Lower lobe of right lung (tissue), 2 donors: ENCODE data around the gene UBE2S. TPM values are rescaled to one million over a fixed set of nuclear protein-coding genes. Genes with fewer than 3 reads are reported as not detected.

Source experiments
- ATAC-seq, 2 donors: fragments of 200-7000 bp; cut with Tn5 transposase; one replicate each; pipeline ENCODE4 v1.9.1; 2020 to 2022; ENCODE audit warnings: mild to moderate bottlenecking in 2 of 2, moderate library complexity in 2 of 2
- DNase-seq: peaks from one replicate; pipeline ENCODE4 v3.0.0-alpha.2; 2020
- H3K27ac ChIP-seq: fragments of 200-600 bp; one replicate; pipeline ENCODE4 v1.8.0; 2022
- H3K27me3 ChIP-seq: fragments of 200-600 bp; one replicate; pipeline ENCODE4 v1.8.0; 2022; ENCODE audit warnings: low read depth
- H3K36me3 ChIP-seq: fragments of 200-600 bp; one replicate; pipeline ENCODE4 v1.8.0; 2022; ENCODE audit warnings: mild to moderate bottlenecking
- H3K4me1 ChIP-seq: fragments of 200-600 bp; one replicate; pipeline ENCODE4 v1.8.0; 2022
- H3K4me3 ChIP-seq: fragments of 200-600 bp; one replicate; pipeline ENCODE4 v1.8.0; 2022; ENCODE audit warnings: mild to moderate bottlenecking
- H3K9me3 ChIP-seq: fragments of 200-600 bp; one replicate; pipeline ENCODE4 v1.8.0; 2022
- intact Hi-C: fragments of 100-400 bp; cut with DNase I; formaldehyde crosslinking; loops from one replicate; pipeline ENCODE4 v1.11.0; 2022
- total RNA-seq: library from RNA; stranded (reverse); fragmentation: NEBNext Ultra II Directional; extraction: Animal tissue kit (Norgen Biotek cat#: 25700); gene quantifications from one replicate; pipeline ENCODE4 v1.2.1, GENCODE V29; 2021
- TF ChIP-seq, protein P1 (sequence below): fragments of 200-600 bp; IDR thresholded peaks from one replicate; pipeline ENCODE4 v1.8.0; 2022; ENCODE audit warnings: antibody characterized with exemption, mild to moderate bottlenecking
- donor health status: DM: no; HTN: yes; CAD: no; lungs with severe emphysema.

Gene UBE2S
- total RNA-seq, 1 donor from 2014 or later: 18.6 TPM

DNA sequence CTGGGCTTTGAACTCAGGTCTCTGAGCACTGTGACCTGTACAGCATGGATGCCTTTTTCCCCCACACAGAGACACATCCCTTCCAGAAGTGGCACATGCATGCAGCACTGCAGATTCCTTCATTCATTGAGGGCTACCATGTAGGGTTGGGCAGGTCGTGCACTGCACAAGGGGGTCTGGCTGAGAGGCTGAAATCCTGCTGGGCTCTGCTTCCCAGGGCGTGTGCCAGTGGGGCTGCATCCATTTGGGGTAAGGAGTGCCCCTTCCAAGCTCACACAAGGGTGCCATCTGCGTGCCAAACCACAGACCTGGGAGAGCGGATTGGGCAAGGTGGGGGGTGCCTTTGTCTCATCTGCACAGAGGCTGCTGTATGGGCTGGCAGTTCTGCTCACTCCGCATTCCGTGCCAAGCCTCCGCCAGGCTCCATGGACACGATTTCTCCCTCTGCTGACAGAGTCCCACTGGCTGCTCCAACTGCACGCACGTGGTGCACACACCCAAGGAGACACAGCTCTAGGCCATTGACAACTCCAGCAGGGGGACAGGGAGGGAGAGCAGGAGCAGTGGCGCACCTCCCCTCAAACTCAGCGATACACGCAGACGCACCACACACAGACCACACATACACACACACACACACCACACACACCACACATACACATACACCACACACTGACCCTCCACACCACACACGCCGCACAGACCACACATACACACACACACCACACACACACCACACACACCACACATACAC lies 40.0 kb upstream of the UBE2S start:
- ATAC-seq (peak in 1 of 2 donors; percentile 15), DNase-seq (no peak)
- H3K4me1 ChIP-seq: peaks cover 5% of the 10 kb centered on the region
- no peaks in the 10 kb centered on the region for H3K36me3 ChIP-seq
- H3K27me3 ChIP-seq: peaks cover 64% of the 10 kb centered on the region
- H3K4me3 ChIP-seq: no peak overlapping the region
- H3K27ac ChIP-seq: no peak overlapping the region
- intact Hi-C loops: no loop called here
- TF ChIP-seq, protein P1, sequence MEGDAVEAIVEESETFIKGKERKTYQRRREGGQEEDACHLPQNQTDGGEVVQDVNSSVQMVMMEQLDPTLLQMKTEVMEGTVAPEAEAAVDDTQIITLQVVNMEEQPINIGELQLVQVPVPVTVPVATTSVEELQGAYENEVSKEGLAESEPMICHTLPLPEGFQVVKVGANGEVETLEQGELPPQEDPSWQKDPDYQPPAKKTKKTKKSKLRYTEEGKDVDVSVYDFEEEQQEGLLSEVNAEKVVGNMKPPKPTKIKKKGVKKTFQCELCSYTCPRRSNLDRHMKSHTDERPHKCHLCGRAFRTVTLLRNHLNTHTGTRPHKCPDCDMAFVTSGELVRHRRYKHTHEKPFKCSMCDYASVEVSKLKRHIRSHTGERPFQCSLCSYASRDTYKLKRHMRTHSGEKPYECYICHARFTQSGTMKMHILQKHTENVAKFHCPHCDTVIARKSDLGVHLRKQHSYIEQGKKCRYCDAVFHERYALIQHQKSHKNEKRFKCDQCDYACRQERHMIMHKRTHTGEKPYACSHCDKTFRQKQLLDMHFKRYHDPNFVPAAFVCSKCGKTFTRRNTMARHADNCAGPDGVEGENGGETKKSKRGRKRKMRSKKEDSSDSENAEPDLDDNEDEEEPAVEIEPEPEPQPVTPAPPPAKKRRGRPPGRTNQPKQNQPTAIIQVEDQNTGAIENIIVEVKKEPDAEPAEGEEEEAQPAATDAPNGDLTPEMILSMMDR: no peak
- no peaks in the 10 kb centered on the region for H3K9me3 ChIP-seq

DNA sequence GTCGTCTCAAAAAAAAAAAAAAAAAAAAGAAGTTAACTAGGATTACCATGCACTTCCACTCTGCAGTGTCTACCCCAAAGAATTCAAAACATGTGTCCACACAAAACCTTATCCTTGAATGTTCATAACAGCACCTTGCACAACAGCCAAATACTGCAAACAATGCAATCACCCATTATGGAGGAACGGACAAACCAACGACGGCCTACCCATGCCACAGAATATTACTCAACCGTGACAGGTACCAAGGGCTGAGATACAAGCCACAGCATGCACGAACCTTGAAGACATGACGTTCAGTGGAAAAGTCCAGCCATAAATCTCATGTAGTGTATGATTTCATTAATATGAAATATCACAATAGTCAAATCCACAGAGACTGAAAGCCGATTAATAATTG lies 38.5 kb upstream of the UBE2S start:
- H3K36me3 ChIP-seq: no peaks in the 10 kb centered on the region
- peaks cover 63% of the 10 kb centered on the region for H3K27me3 ChIP-seq
- H3K27ac ChIP-seq: no peak overlapping the region
- H3K4me3 ChIP-seq: no peak overlapping the region
- DNase-seq (no peak), ATAC-seq (no peak)
- peaks cover 10% of the 10 kb centered on the region for H3K4me1 ChIP-seq
- TF ChIP-seq, protein P1: no peak
- H3K9me3 ChIP-seq: no peaks in the 10 kb centered on the region
- intact Hi-C loops: no loop called here

DNA sequence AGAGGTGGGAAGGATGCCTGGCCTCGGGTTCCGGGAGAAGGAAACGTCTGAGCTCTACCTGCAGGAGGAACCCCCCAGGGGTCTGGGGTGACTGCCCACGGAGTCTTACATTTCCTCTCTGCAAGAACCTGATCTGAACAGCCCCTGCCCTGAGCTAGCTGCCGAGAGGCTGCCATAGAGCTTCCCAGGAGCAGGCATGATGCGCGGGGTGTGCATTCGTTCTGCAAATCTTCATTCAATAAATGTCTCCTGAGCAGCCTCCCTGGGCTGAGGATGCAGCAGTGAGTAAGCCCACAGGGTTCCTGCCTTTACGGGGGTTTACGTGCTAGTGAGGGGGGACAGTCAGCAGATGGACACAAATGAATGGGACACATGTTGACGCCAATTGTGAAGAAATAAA lies 37.1 kb upstream of the UBE2S start:
- intact Hi-C loops: no loop called here
- Histone ChIP-seq H3K4me1 (peaks cover 10% of the 10 kb centered on the region), H3K9me3 (no peaks in the 10 kb centered on the region), H3K27me3 (peaks cover 73% of the 10 kb centered on the region), H3K36me3 (no peaks in the 10 kb centered on the region), H3K4me3 (no peak overlapping the region), H3K27ac (no peak overlapping the region)
- TF ChIP-seq, protein P1: no peak
- DNase-seq: no peak
- ATAC-seq: no peak

DNA sequence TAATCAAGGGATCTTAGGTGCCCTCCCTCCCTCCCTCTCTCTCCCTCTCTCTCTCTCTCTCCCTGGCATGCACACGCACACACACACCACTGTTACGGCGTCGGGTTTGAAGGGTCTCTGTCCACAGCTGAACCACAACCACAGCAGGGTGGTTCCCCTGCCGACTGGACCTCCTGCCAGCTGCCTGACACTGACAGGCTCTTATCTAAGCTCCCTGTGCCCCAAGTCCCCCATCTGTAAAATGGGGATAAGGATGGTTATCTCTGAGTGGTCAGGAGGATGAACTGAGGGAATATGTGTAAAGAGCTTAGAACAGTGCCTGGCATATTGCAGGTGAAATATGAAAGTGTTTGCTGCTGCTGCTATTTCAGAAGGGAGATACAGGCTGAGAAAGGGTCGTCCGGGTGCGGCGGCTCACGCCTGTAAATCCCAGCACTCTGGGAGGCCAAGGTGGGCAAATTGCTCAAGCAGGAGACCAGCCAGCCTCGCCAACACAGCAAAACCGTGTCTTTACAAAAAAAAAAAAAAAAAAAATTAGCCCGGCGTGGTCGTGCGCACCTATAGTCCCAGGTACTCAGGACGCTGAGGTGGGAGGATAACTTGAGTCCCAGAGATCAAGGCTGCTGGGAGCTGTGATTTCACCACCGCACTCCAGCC lies 36.4 kb upstream of the UBE2S start:
- intact Hi-C loops: no loop called here
- Histone ChIP-seq H3K4me3 (no peak overlapping the region), H3K9me3 (no peaks in the 10 kb centered on the region), H3K4me1 (peaks cover 10% of the 10 kb centered on the region), H3K27ac (no peak overlapping the region), H3K36me3 (no peaks in the 10 kb centered on the region), H3K27me3 (peaks cover 74% of the 10 kb centered on the region)
- no peak for DNase-seq
- ATAC-seq: no peak
- TF ChIP-seq, protein P1: no peak

DNA sequence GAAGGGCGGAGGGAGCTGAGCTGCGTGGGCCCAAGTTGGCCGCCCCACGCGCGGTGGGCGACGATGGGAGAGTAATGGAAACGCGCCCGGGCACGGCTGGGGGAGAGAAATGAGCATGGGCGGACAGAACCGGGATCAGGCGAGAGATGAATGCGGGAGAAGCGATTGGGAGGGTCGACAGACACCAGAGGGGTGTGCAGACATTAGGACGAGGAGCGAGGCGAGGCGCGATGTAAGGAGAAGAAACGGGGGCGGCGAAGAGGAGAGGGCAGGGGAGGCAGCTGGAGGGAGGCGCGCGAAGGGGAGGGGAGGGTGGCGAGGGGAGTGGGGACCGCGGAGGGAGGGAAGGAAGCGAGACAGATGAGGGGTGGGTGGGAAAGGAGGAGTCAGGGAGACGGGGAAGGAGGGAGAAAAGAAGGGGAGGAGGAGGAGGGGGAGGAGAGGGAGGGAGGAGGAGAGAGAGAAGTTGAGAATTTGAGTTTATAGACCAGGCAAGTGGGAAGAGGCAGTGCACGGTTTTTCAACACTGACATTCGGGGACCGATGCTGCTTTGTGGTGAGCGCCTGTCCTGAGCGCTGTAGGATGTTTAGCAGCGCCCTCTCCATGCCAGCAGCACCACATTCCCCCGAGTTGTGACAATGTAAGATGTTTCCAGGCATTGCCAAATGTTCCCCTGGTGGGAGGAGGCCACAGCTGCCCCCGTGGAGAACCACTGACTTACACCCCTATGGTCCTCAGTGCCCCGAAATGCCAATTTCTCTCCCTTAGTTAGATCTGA lies 35.6 kb upstream of the UBE2S start, which contains the start of gene SHISA7:
TSS of gene SHISA7 (minus strand) at position 256 of the 779 bp plus-strand sequence. CDS start 437 bp downstream, outside the sequence.
- no peak within 1 kb of the TSS for H3K4me3 ChIP-seq
- H3K27me3 ChIP-seq: peaks cover 81% of the 10 kb centered on the region
- DNase-seq (no peak), ATAC-seq (no peak)
- no peaks in the 10 kb centered on the region for H3K9me3 ChIP-seq
- H3K4me1 ChIP-seq: peaks cover 10% of the 10 kb centered on the region
- no peak within 1 kb of the TSS for H3K27ac ChIP-seq
- intact Hi-C loops: no loop called here
- TF ChIP-seq, protein P1: no peak
- H3K36me3 ChIP-seq: no peaks in the 10 kb centered on the region
